Fibroblast of lung (primary cell): Measurements from ENCODE around the gene HDDC2. TPM values are rescaled to one million over a fixed set of nuclear protein-coding genes. Genes with fewer than 3 reads are reported as not detected.

Experiments used
- DNase-seq, 2 donors: peaks; one replicate each; pipeline versions ENCODE4 v3.0.0 to v3.0.0-alpha.2; 2010; ENCODE audit warnings: low read depth in 2 of 2
- H2AFZ ChIP-seq: 2 replicates; pipeline ENCODE4 v1.5.1; 2012; ENCODE audit warnings: low read length, control low read depth, inconsistent platforms
- H3K27ac ChIP-seq: 2 replicates; pipeline ENCODE4 v1.5.1; 2011; ENCODE audit warnings: low read length, control low read depth; ENCODE audit not compliant: insufficient read depth
- H3K27me3 ChIP-seq: 2 replicates; pipeline ENCODE4 v1.5.1; 2011; ENCODE audit warnings: mild to moderate bottlenecking, low read length; ENCODE audit not compliant: control insufficient read depth, insufficient read depth
- H3K36me3 ChIP-seq: 2 replicates; pipeline ENCODE4 v1.5.1; 2011; ENCODE audit warnings: low read length; ENCODE audit not compliant: control insufficient read depth, insufficient read depth
- H3K4me1 ChIP-seq: 2 replicates; pipeline ENCODE4 v1.5.1; 2011; ENCODE audit warnings: low read length; ENCODE audit not compliant: control insufficient read depth, insufficient read depth; ENCODE audit errors: extremely low read depth
- H3K4me2 ChIP-seq: 2 replicates; pipeline ENCODE4 v1.5.1; 2011; ENCODE audit warnings: low read length, control low read depth; ENCODE audit not compliant: insufficient read depth; ENCODE audit errors: extremely low read depth
- H3K4me3 ChIP-seq, 4 experiments: fragments of 200-600 bp in 1 of 4; sonication (generic) in 1 of 4; replicated peaks in 1 of 4; 2 replicates each; pipeline ENCODE4 v1.5.1; 2011 to 2016; ENCODE audit warnings: low read length in 4 of 4, low read depth in 3 of 4, mild to moderate bottlenecking in 3 of 4, control low read depth in 2 of 4, inconsistent platforms in 1 of 4, mixed read lengths in 1 of 4; ENCODE audit not compliant: insufficient read depth in 1 of 4; ENCODE audit errors: control extremely low read depth in 1 of 4
- H3K79me2 ChIP-seq: 2 replicates; pipeline ENCODE4 v1.5.1; 2012; ENCODE audit warnings: mild to moderate bottlenecking, low read length, inconsistent platforms; ENCODE audit not compliant: control insufficient read depth, insufficient read depth
- H3K9ac ChIP-seq: 2 replicates; pipeline ENCODE4 v1.5.1; 2011; ENCODE audit warnings: mild to moderate bottlenecking, low read length, control low read depth; ENCODE audit not compliant: insufficient read depth
- H3K9me3 ChIP-seq: 2 replicates; pipeline ENCODE4 v1.5.1; 2012; ENCODE audit warnings: low read depth, low read length; ENCODE audit not compliant: control insufficient read depth, insufficient read depth
- H4K20me1 ChIP-seq: 2 replicates; pipeline ENCODE4 v1.5.1; 2011; ENCODE audit warnings: low read length; ENCODE audit not compliant: control insufficient read depth, insufficient read depth; ENCODE audit errors: extremely low read depth
- EZH2 ChIP-seq: IDR thresholded peaks from 2 replicates; pipeline ENCODE4 v1.5.1; 2012; ENCODE audit warnings: low read length, control low read depth, mild to moderate bottlenecking; ENCODE audit errors: missing control alignments
- polyA plus RNA-seq, 2 donors: library from polyadenylated mRNA; depleted of rRNA in 1 of 2; stranded (reverse) in 1 of 2; unstranded in 1 of 2; fragments of >200 nt; gene quantifications; 2 replicates each; pipeline ENCODE4 v1.2.1, GENCODE V29; 2011 to 2012; ENCODE audit warnings: missing spikeins in 1 of 2
- total RNA-seq: library from RNA; depleted of rRNA; stranded (reverse); fragments of >200 nt; gene quantifications from 2 replicates; pipeline ENCODE4 v1.2.1, GENCODE V29; 2014
- TF ChIP-seq, protein P1 (sequence below), 2 donors: IDR thresholded peaks in 1 of 2; conservative IDR thresholded peaks in 1 of 2; 1 replicate in 1 of 2; 2 replicates in 1 of 2; pipeline ENCODE4 v1.5.1; 2011 to 2012; ENCODE audit warnings: low read length in 2 of 2, control low read depth in 1 of 2, inconsistent platforms in 1 of 2, low read depth in 1 of 2, mild to moderate bottlenecking in 1 of 2

HDDC2 gene
- total and polyA plus RNA-seq, 2 donors (not counting 1 experiment from before 2014, with no cell fraction given) = 58.8 to 174 TPM

DNA sequence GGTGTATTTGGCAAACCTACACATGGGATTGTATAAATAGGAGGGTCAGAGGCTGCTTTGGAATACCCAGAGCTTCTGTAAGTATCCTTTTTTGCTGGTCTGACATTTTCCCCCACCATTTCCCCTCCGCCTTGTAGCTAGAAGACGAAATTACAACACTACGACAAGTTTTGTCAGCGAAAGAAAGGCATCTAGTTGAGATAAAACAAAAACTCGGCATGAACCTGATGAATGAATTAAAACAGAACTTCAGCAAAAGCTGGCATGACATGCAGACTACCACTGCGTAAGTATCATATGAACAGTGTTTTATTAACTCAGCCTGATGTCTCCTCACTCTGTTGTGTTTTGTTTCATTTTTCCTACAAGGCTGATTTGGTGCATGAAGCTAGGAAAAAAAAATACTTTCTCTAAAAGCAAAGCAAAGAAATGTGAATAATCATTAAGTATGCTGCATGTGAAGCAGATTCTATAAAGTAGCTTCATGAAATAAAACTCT lies 72.7 kb downstream of the HDDC2 start:
- DNase-seq = peak in 1 of 2 donors; percentile 16
- H3K4me2 ChIP-seq = peak overlapping the region; percentile 56
- H3K4me1 ChIP-seq = peaks cover 3% of the 10 kb centered on the region
- TF ChIP-seq, protein P1, sequence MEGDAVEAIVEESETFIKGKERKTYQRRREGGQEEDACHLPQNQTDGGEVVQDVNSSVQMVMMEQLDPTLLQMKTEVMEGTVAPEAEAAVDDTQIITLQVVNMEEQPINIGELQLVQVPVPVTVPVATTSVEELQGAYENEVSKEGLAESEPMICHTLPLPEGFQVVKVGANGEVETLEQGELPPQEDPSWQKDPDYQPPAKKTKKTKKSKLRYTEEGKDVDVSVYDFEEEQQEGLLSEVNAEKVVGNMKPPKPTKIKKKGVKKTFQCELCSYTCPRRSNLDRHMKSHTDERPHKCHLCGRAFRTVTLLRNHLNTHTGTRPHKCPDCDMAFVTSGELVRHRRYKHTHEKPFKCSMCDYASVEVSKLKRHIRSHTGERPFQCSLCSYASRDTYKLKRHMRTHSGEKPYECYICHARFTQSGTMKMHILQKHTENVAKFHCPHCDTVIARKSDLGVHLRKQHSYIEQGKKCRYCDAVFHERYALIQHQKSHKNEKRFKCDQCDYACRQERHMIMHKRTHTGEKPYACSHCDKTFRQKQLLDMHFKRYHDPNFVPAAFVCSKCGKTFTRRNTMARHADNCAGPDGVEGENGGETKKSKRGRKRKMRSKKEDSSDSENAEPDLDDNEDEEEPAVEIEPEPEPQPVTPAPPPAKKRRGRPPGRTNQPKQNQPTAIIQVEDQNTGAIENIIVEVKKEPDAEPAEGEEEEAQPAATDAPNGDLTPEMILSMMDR (conservative IDR thresholded peaks at IDR 0.05 in 1 of 2, IDR thresholded peaks at IDR 0.05 in 1 of 2; ENCODE audit: low read depth in 1 of 2, low read length in 2 of 2) = no peak
- no peak overlapping the region for H3K9ac ChIP-seq
- no peaks in the 10 kb centered on the region for H3K36me3 ChIP-seq
- H3K79me2 ChIP-seq = no peaks in the 10 kb centered on the region
- H3K4me3 ChIP-seq = peak overlapping the region in 2 of 4 experiments; percentile 32 to 38
- no peaks in the 10 kb centered on the region for H3K9me3 ChIP-seq
- H2AFZ ChIP-seq = peak overlapping the region; percentile 71
- H3K27me3 ChIP-seq = no peaks in the 10 kb centered on the region
- no peak overlapping the region for H3K27ac ChIP-seq
- H4K20me1 ChIP-seq = no peaks in the 10 kb centered on the region

DNA sequence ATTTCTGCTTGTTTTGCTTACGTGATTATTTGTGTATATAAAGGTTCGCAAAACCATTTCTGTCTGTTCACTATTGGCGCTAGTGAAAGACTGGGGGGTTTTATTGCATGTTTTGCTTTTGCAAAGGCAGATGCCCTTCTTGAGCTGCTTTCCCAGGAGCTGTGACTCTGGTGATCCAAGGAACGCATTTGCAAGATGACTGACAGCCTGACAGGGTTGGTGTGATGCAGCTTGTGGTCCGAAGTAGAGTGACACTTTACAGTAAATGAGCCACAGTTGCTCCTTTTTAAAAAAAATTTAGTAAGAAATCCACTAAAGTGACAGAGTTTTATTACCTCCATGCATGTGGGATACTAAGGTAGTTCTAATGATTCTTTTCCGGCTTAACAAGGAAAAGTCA lies 74.5 kb downstream of the HDDC2 start:
- no peak for DNase-seq

More for the DNA sequence above, 74.5 kb downstream of the HDDC2 start:
- no peaks in the 10 kb centered on the region for H3K9me3 ChIP-seq
- no peaks in the 10 kb centered on the region for H3K36me3 ChIP-seq
- no peaks in the 10 kb centered on the region for H4K20me1 ChIP-seq
- no peak overlapping the region for H3K4me3 ChIP-seq
- H3K79me2 ChIP-seq = no peaks in the 10 kb centered on the region
- no peak overlapping the region for H2AFZ ChIP-seq
- H3K27ac ChIP-seq = no peak overlapping the region
- no peaks in the 10 kb centered on the region for H3K27me3 ChIP-seq
- TF ChIP-seq, protein P1 (conservative IDR thresholded peaks at IDR 0.05 in 1 of 2, IDR thresholded peaks at IDR 0.05 in 1 of 2; ENCODE audit: low read depth in 1 of 2, low read length in 2 of 2) = no peak
- no peak for TF ChIP-seq EZH2
- H3K4me2 ChIP-seq = no peak overlapping the region
- no peak overlapping the region for H3K9ac ChIP-seq
- H3K4me1 ChIP-seq = peaks cover 3% of the 10 kb centered on the region

Other genes with a start within 250 kb of the HDDC2 start
- gene TPD52L1, start 148.2 kb downstream of the HDDC2 start, total RNA-seq = 41.0 and 41.1 TPM in 2 replicates
- gene TPD52L1, start 148.2 kb downstream of the HDDC2 start, polyA plus RNA-seq = 16.5 and 75.9 TPM in 2 replicates